GM18861 (cell line): ENCODE measurements around the gene PPAN.

Source experiments
- ATAC-seq: cut with Tn5 transposase; IDR thresholded peaks from one replicate; pipeline ENCODE4 v1.9.1; 2021; ENCODE audit not compliant: unreplicated experiment

The PPAN gene

DNA sequence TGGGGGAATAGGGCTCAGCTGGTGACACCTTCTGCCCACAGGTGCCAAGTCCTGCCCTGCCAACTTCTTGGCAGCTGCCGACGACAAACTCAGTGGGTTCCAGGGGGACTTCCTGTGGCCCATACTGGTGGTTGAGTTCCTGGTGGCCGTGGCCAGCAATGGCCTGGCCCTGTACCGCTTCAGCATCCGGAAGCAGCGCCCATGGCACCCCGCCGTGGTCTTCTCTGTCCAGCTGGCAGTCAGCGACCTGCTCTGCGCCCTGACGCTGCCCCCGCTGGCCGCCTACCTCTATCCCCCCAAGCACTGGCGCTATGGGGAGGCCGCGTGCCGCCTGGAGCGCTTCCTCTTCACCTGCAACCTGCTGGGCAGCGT, 7.4 kb downstream of the PPAN start:
- no peak for ATAC-seq

- ATAC-seq: no peak
Measured at GRCh38 chr19:10113964-10114650, 7.9 kb downstream of the PPAN start.

- ATAC-seq: no peak
Measured at GRCh38 chr19:10114651-10115391, 8.7 kb downstream of the PPAN start.

DNA sequence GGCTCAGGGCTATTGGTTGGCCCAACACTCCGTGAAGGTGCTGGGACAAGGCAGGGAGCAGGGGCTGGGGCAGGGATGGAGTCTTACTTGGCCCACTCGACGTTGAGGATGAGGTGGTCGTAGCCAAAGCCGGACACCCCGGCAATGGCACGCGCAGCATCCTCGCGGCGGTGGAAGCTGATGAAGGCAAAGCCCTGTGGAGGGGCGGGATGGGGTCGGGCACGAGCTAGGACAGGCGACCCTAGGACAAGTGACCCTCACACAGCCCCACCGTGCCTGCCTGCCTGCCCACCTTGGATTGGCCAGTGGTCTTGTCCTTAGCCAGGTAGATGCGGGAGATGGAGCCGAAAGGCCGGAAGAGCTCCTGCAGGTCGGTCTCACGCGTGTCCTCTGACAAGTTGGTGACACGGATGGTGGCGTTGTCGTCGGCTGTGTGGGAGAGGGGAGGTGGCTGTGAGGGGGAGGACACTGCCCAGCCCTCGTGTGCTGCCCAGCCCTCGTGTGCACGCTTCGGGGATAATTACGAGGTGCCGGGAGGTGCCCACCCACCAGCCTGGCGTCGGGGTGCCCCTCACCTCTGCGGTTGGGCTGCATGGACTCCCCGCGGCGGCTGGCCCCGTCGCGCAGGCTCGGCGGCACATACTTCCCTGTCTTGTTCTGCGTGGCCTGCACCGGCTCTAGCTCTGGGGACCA, 9.4 kb downstream of the PPAN start:
- ATAC-seq: no peak

DNA sequence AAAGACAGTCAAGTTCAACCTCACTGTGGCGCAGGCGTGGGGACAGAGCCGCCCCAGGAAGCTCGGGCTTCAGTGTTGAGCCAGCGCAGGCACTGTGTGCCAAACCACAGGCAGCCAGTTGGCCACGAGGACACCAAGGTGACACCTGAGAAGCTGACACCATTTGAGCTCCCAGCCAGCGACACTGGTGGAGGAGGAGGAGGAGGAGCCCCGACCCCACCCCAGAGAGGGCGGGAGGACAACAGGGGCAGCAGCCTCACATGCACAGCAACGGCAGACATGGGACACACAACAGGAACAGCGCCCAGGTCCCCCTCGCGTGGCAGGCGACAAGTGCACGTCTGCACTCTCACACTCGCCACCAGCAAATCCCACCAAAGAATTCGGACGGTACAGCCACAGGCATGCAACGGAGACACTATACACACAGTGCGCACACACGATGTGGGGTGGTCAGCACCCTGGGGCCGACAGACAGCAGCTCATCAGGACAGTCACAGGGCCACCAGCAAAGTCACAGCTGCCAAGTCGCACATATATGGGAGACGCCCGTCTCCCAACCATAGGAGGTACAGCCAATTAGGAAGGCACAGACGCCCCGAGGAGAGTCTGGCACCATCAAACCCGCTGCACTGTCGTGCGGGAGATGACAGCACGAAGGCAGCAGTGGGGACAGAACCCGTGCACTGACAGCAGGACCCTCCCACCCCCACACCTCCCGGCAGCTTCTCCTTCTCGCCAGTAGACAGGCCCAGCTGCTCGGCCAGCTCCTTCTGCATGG, 10.1 kb downstream of the PPAN start:
- ATAC-seq: no peak

GRCh38 chr19:10116866-10117616, 10.9 kb downstream of the PPAN start:
- no peak for ATAC-seq

GRCh38 chr19:10118960-10119359, 12.8 kb downstream of the PPAN start:
- no peak for ATAC-seq

- no peak for ATAC-seq
Measured at GRCh38 chr19:10120538-10121189, 14.5 kb downstream of the PPAN start.

DNA sequence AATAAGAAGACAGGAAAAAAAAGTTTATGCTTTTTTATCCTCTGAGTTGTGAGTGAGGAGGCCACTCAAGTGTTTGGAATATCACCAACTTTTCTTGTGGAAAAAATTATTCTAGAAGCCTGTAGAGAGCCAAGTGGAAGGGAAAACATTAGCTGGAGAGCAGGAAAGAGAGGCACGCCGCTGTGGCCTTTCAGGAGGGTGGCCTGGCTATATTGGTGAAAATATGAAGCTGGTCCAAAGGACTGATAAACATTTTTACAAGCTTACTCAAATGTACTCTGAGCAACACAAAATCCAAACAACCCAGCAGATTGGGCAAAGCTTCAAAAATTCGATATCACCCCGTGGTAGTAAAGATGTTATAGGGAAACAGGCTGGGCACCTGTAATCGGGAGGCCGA, 15.9 kb downstream of the PPAN start:
- no peak for ATAC-seq

GRCh38 chr19:10124429-10124828, 18.3 kb downstream of the PPAN start:
- ATAC-seq: no peak

GRCh38 chr19:10126213-10126639, 20.1 kb downstream of the PPAN start:
- no peak for ATAC-seq

DNA sequence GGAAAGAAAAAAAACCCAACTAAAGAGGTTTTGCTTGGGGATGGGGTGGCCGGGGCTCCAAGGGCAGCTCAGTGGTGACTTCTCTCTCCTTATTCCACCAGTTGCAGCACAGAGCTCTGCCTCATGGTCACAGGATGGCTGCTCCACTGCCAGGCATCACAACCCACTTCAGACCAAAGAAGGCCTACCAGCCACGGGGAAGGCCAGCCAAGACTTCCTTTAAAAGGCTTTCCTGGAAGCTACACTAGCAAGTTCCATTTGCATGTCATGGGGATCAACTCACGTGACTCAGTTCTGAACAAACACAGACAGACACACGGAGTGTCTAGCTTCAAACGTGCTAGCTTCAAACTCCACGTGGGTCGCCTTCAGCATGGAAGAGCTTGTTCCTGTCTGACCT, 26.7 kb downstream of the PPAN start:
- ATAC-seq: no peak

- ATAC-seq: no peak
Measured at GRCh38 chr19:10133596-10133995, 27.4 kb downstream of the PPAN start.

DNA sequence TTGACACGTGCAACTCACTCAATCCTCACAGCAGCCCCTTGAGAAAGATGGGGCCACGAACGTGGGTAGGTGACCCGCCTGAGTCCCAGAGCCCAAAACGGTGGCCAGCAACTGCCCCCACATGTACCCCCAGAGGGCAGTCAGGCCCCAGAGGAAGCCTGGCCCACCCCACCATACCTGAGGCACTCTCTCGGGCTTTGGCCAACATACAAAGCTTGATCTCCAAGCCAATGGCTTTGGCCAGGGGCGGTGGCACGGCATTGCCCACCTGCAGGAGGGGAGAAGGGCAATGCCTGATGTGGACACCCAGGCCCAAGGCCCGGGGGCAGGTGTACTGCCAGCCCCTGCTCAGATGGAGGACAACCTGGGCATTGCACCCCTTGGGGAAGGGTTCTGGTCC, 27.9 kb downstream of the PPAN start:
- no peak for ATAC-seq

- ATAC-seq: no peak
Measured at GRCh38 chr19:10135551-10136334, 29.6 kb downstream of the PPAN start.

DNA sequence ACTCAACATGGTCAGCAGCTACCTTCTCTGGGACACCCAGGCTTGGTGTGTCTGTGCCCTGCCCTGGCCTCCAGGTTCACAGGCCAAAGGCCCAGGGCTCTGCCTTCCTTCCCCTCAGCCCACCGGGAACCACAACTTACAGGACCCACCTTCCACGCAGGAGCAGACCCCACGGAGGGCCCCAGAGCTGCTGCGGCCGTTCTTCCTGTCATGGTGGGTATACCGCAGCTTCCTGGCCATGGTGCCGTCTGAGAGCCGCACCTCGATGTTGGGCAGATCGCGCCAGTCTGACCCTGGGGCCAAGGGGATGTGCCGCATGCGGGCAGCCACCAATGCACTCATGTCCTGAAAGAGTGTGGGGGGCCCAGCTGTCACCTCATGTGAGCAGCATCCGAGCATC, 30.8 kb downstream of the PPAN start:
- ATAC-seq: no peak

DNA sequence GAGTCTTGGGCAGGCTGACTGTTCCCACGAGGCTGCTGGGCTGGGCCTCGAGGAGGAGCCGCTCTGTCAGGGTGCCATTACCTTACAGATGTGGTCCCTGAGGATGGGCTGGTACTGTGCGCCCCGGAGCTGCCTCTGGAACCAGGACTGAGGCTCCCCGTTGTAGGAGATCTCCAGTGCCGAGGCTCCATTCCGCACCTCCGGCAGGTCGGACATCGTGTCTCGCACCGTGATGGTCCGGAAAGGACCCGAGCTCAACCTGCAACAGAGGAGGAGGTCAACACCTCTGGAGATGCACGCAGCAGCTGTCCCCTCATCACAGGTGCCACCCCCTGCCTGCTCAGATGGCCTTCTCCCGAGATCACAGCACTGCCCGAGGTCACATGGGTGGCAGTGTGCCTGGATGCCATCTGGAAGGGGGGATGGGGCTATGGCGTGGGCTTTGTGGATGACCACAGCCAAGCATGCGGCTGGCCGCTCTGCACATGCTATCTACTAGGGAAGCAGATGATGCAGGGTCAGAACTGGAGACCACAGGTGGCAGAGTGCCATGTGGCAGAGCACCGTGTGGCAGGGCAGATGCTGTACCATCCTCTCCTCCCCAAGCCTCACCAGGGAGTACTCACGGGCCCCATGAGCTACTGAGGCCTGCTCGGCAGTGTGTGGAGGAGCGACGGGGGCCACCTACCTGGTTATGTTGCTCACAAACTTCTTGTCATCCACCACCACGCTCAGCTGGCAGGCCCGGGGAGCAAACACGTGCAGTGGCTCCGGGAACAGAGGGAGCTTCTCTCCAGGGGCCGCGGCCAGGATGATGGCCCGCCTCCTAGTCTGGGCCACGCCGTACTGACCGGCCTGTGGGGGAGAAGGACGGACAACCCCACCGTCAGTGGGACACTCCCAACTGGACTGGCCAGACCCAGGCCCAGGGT, 31.9 kb downstream of the PPAN start:
- ATAC-seq: no peak
